GM21737 (cell line): Measurements from ENCODE around the gene IQGAP1.

Experiments used
- ATAC-seq: cut with Tn5 transposase; IDR thresholded peaks from one replicate; pipeline ENCODE4 v1.9.1; 2021; ENCODE audit warnings: mild to moderate bottlenecking, moderate library complexity; ENCODE audit not compliant: unreplicated experiment

Gene IQGAP1

GRCh38 chr15:90375071-90375470, 13.0 kb upstream of the IQGAP1 start:
- ATAC-seq = no peak

- ATAC-seq = no peak
Observed at GRCh38 chr15:90376789-90377188, 11.3 kb upstream of the IQGAP1 start.

GRCh38 chr15:90379263-90379662, 8.8 kb upstream of the IQGAP1 start:
- no peak for ATAC-seq

GRCh38 chr15:90381515-90381914, 6.5 kb upstream of the IQGAP1 start:
- no peak for ATAC-seq

- no peak for ATAC-seq
Observed at GRCh38 chr15:90382320-90382719, 5.7 kb upstream of the IQGAP1 start.

- ATAC-seq = no peak
Observed at GRCh38 chr15:90386221-90386620, 1.8 kb upstream of the IQGAP1 start.

GRCh38 chr15:90388462-90389380, 679 bp downstream of the IQGAP1 start:
- peak; percentile 41 for ATAC-seq

GRCh38 chr15:90389513-90389912, 1.5 kb downstream of the IQGAP1 start:
- no peak for ATAC-seq

- no peak for ATAC-seq
Observed at GRCh38 chr15:90393040-90393439, 5.0 kb downstream of the IQGAP1 start.

GRCh38 chr15:90394074-90394473, 6.0 kb downstream of the IQGAP1 start:
- ATAC-seq = no peak

GRCh38 chr15:90394748-90395442, 6.9 kb downstream of the IQGAP1 start:
- ATAC-seq = no peak

- no peak for ATAC-seq
Observed at GRCh38 chr15:90396321-90396720, 8.3 kb downstream of the IQGAP1 start.

- ATAC-seq = no peak
Observed at GRCh38 chr15:90400005-90400758, 12.1 kb downstream of the IQGAP1 start.

- ATAC-seq = peak; percentile 97
Observed at GRCh38 chr15:90400759-90401314, 12.8 kb downstream of the IQGAP1 start.

- no peak for ATAC-seq
Observed at GRCh38 chr15:90401495-90401894, 13.5 kb downstream of the IQGAP1 start.

- no peak for ATAC-seq
Observed at GRCh38 chr15:90402223-90402622, 14.2 kb downstream of the IQGAP1 start.

- ATAC-seq = no peak
Observed at GRCh38 chr15:90402767-90403166, 14.7 kb downstream of the IQGAP1 start.

GRCh38 chr15:90405055-90405607, 17.1 kb downstream of the IQGAP1 start:
- no peak for ATAC-seq

GRCh38 chr15:90407336-90407735, 19.3 kb downstream of the IQGAP1 start:
- no peak for ATAC-seq

GRCh38 chr15:90407871-90408317, 19.9 kb downstream of the IQGAP1 start:
- ATAC-seq = no peak

- no peak for ATAC-seq
Observed at GRCh38 chr15:90408657-90409056, 20.6 kb downstream of the IQGAP1 start.
